HepG2 (cell line): ENCODE measurements around the gene SUOX. TPM values are rescaled to one million over a fixed set of nuclear protein-coding genes. Genes with fewer than 3 reads are reported as not detected.

Experiments
- ATAC-seq: fragments of 200-7000 bp; cut with Tn5 transposase; 3 replicates; pipeline ENCODE4 v1.9.1; 2020; ENCODE audit warnings: mild to moderate bottlenecking, moderate library complexity
- BruUV-seq: library from RNA; stranded (reverse); fragments of 400-500 nt; replicated peaks from 2 replicates; lab custom pipeline; 2021; lab: Mats Ljungman, UMichigan
- CTCF ChIA-PET: fragments of 300-600 bp; formaldehyde crosslinking; extraction: SDS; loops from one replicate; lab custom pipeline; 2021; ENCODE audit warnings: low total read pairs, inconsistent platforms, low intra/inter-chr PET ratio; lab: Yijun Ruan, JAX
- POLR2A ChIA-PET: fragments of 350-600 bp; sonication (Branson Sonifier 250); formaldehyde crosslinking; loops from one replicate; lab custom pipeline; 2020; ENCODE audit warnings: antibody characterized with exemption, inconsistent platforms; lab: Yijun Ruan, JAX
- DNase-seq: peaks from one replicate; pipeline ENCODE4 v3.0.0-alpha.2; 2015; ENCODE audit warnings: low spot score
- FAIRE-seq: peaks from 3 replicates; lab custom pipeline; 2011; peaks lifted over from hg19 to GRCh38; lab: Jason Lieb, UNC
- H2AFZ ChIP-seq: one replicate; pipeline ENCODE4 v1.6.1; 2011; ENCODE audit warnings: low read length, inconsistent platforms
- H3K27ac ChIP-seq: fragments of 300-600 bp; 3 replicates; pipeline ENCODE4 v1.8.0; 2011; ENCODE audit warnings: mixed run types, mild to moderate bottlenecking, mixed read lengths, low read length, inconsistent platforms; ENCODE audit not compliant: insufficient read depth; ENCODE audit errors: extremely low read length
- H3K27me3 ChIP-seq, 2 experiments: fragments of 200-600 bp in 1 of 2; 2 replicates in 1 of 2; 3 replicates in 1 of 2; pipeline versions ENCODE4 v1.6.0 to v1.8.0; 2011; ENCODE audit warnings: low read length in 2 of 2, mild to moderate bottlenecking in 2 of 2, moderate library complexity in 2 of 2, inconsistent platforms in 1 of 2; ENCODE audit not compliant: insufficient read depth in 2 of 2, control insufficient read depth in 1 of 2
- H3K36me3 ChIP-seq, 2 experiments: fragments of 200-600 bp in 1 of 2; replicated peaks in 1 of 2; 2 replicates in 1 of 2; 3 replicates in 1 of 2; pipeline versions ENCODE4 v1.5.1 to v1.8.0; 2011; ENCODE audit warnings: low read length in 2 of 2, inconsistent platforms in 1 of 2; ENCODE audit not compliant: insufficient read depth in 2 of 2, control insufficient read depth in 1 of 2
- H3K4me1 ChIP-seq: 2 replicates; pipeline ENCODE4 v1.5.1; 2012; ENCODE audit warnings: low read length, inconsistent platforms; ENCODE audit not compliant: insufficient read depth
- H3K4me2 ChIP-seq: 2 replicates; pipeline ENCODE4 v1.6.0; 2011; ENCODE audit warnings: low read depth, low read length, inconsistent platforms
- H3K4me3 ChIP-seq, 3 experiments: fragments of 200-600 bp in 1 of 3; sonication (generic), shearing (Covaris generic) in 1 of 3; replicated peaks in 1 of 3; 2 replicates each; pipeline ENCODE4 v1.5.1; 2011 to 2016; ENCODE audit warnings: low read length in 3 of 3, inconsistent platforms in 2 of 3, low read depth in 2 of 3, mild to moderate bottlenecking in 2 of 3, control low read depth in 1 of 3, mixed read lengths in 1 of 3; ENCODE audit not compliant: insufficient read depth in 1 of 3
- H3K79me2 ChIP-seq: one replicate; pipeline ENCODE4 v1.6.1; 2011; ENCODE audit warnings: low read length, inconsistent platforms; ENCODE audit not compliant: insufficient read depth
- H3K9ac ChIP-seq: 2 replicates; pipeline ENCODE4 v1.6.0; 2011; ENCODE audit warnings: mild to moderate bottlenecking, low read depth, low read length, inconsistent platforms; ENCODE audit not compliant: insufficient read depth
- H3K9me3 ChIP-seq: 2 replicates; pipeline ENCODE4 v1.5.1; 2012; ENCODE audit warnings: mild to moderate bottlenecking, low read length
- H4K20me1 ChIP-seq: 2 replicates; pipeline ENCODE4 v1.6.0; 2011; ENCODE audit warnings: inconsistent platforms, mild to moderate bottlenecking, low read length, moderate library complexity; ENCODE audit not compliant: insufficient read depth
- DNMT3B ChIP-seq: conservative IDR thresholded peaks from 2 replicates; pipeline ENCODE4 v1.6.1; 2016; ENCODE audit warnings: missing biosample characterization, control low read depth
- FIP1L1 ChIP-seq: fragments of 200-400 bp; formaldehyde crosslinking; IDR thresholded peaks from 2 replicates; pipeline ENCODE4 v1.6.1; 2018; ENCODE audit warnings: low read depth, mild to moderate bottlenecking, low read length, moderate library complexity, borderline replicate concordance; ENCODE audit not compliant: insufficient read depth
- HDAC6 ChIP-seq: fragments of 200-600 bp; sonication (generic); IDR thresholded peaks from 2 replicates; pipeline ENCODE4 v1.7.0; 2017; ENCODE audit warnings: mild to moderate bottlenecking, antibody characterized with exemption, low read length, low read depth
- HNF4A ChIP-seq: sonication (generic); formaldehyde crosslinking; IDR thresholded peaks from 2 replicates; pipeline ENCODE4 v1.4.0; 2020; ENCODE audit warnings: missing genetic modification reagents
- JDP2 ChIP-seq: sonication (generic); formaldehyde crosslinking; IDR thresholded peaks from 2 replicates; pipeline ENCODE4 v1.8.1; 2022; ENCODE audit warnings: missing genetic modification reagents, borderline replicate concordance
- KDM3A ChIP-seq: IDR thresholded peaks from 2 replicates; pipeline ENCODE4 v1.6.1; 2018; ENCODE audit warnings: low read depth, missing compliant biosample characterization
- NFYB ChIP-seq: sonication (generic); formaldehyde crosslinking; IDR thresholded peaks from 2 replicates; pipeline ENCODE4 v1.4.0; 2020; ENCODE audit warnings: missing genetic modification reagents
- NR2C2 ChIP-seq: sonication (generic); formaldehyde crosslinking; IDR thresholded peaks from 2 replicates; pipeline ENCODE4 v1.4.0; 2020; ENCODE audit warnings: missing genetic modification reagents, mild to moderate bottlenecking, moderate library complexity, borderline replicate concordance
- RARG ChIP-seq: sonication (generic); formaldehyde crosslinking; IDR thresholded peaks from 2 replicates; pipeline ENCODE4 v1.4.0; 2020; ENCODE audit warnings: low read depth, mild to moderate bottlenecking, missing genetic modification reagents
- ZBTB43 ChIP-seq: sonication (generic); formaldehyde crosslinking; conservative IDR thresholded peaks from 2 replicates; pipeline ENCODE4 v1.4.0; 2020; ENCODE audit warnings: missing genetic modification reagents
- ZFP36 ChIP-seq: fragments of 150-350 bp; IDR thresholded peaks from 2 replicates; pipeline ENCODE4 v1.6.1; 2018; ENCODE audit warnings: borderline replicate concordance, low read length, low read depth; ENCODE audit not compliant: partially characterized antibody
- ZFYVE20 ChIP-seq: sonication (generic); formaldehyde crosslinking; IDR thresholded peaks from 2 replicates; pipeline ENCODE4 v1.8.0; 2023; ENCODE audit warnings: low read depth, mild to moderate bottlenecking, moderate library complexity, missing genetic modification reagents, borderline replicate concordance
- ZNF558 ChIP-seq: sonication (generic); formaldehyde crosslinking; IDR thresholded peaks from 2 replicates; pipeline ENCODE4 v1.9.0; 2022; ENCODE audit warnings: mild to moderate bottlenecking, missing genetic modification reagents, borderline replicate concordance
- ZNF776 ChIP-seq: sonication (generic); formaldehyde crosslinking; IDR thresholded peaks from 2 replicates; pipeline ENCODE4 v1.4.0; 2020; ENCODE audit warnings: mild to moderate bottlenecking, missing genetic modification reagents
- ZSCAN25 ChIP-seq: sonication (generic); formaldehyde crosslinking; IDR thresholded peaks from 2 replicates; pipeline ENCODE4 v1.8.0; 2022; ENCODE audit warnings: mild to moderate bottlenecking, missing genetic modification reagents
- WGBS: methylation state at CpG from one replicate; pipeline ENCODE4 v1.1.6; 2017; ENCODE audit warnings: low lambda C conversion rate; 5-methylcytosine and 5-hydroxymethylcytosine counted together
- in situ Hi-C: cut with HindIII; loops from 2 replicates; pipeline ENCODE4 v1.10.0; 2017; ENCODE audit warnings: low pct_unique_long_range_greater_than_20kb; ENCODE audit not compliant: extremely low pct_ligation_motif_present
- intact Hi-C: fragments of 100-400 bp; cut with micrococcal nuclease; formaldehyde crosslinking; loops from one replicate; pipeline ENCODE4 v1.10.0; 2022; ENCODE audit not compliant: unreplicated experiment
- polyA plus RNA-seq, 8 experiments: library from polyadenylated mRNA; depleted of rRNA in 3 of 8; stranded (reverse) in 7 of 8; unstranded in 1 of 8; fragments of >200 nt; fragmentation: Illumina TruSeq in 4 of 8; extraction: Trizol in 4 of 8; gene quantifications; 2 replicates each; pipeline versions ENCODE4 v1.2.1 to v1.2.3, GENCODE V29; 2011 to 2016; ENCODE audit warnings: low read depth in 4 of 8, missing spikeins in 1 of 8, mixed read lengths in 1 of 8; ENCODE audit not compliant: insufficient read depth in 1 of 8
- total RNA-seq, 5 experiments: library from RNA; depleted of rRNA; stranded (reverse); fragments of >200 nt; fragmentation: Illumina TruSeq; extraction: Trizol; gene quantifications; 2 replicates each; pipeline ENCODE4 v1.2.3, GENCODE V29; 2016; ENCODE audit warnings: low read depth in 1 of 5
- TF ChIP-seq, protein P1 (sequence below): sonication (generic); formaldehyde crosslinking; IDR thresholded peaks from 2 replicates; pipeline ENCODE4 v1.5.1; 2020; ENCODE audit warnings: mild to moderate bottlenecking, missing genetic modification reagents, moderate library complexity
- TF ChIP-seq, protein P2 (sequence below): sonication (generic); formaldehyde crosslinking; IDR thresholded peaks from 2 replicates; pipeline ENCODE4 v1.8.1; 2023; ENCODE audit warnings: mild to moderate bottlenecking, missing genetic modification reagents

SUOX gene
- total and polyA plus RNA-seq, 2 of the 13 experiments (the other 11 are each of a cell fraction or from before 2014, with no cell fraction given), result 23.9 to 25.9 TPM

DNA sequence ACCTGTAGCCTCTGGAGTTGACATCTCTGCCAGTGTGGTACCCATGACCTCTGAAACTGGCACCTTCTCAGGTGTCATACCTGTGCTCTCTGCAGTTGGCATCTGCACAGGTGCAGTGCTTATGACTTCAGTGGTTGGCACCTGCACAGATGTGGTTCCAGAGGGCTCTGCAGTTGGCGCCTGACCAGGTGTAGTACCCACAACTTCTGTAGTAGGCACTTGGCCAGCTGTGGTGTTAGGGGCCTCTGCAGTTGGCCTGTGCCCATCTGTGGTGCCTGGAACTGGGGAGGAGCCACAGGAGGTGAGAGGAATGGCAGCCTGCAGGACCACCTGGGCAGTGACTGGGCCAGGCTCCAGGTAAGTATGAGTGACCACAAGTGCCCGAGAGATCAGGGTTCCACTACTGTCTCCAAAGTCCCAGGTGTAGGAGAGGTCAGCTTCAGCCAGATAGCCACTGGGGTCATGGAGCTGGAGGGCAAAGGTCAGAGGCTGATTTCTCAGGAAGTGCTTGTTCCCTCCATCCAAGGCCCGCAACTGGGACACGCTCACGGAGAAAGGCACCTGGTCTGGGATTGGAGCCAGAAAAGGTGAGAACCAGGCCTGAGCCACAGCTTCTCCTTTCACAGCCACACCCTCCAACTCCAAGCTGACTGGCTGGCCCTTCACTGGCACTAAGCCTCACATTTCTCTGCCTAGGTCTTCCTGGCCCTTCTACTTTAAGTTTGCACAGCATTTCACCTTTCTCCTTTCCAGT, 39.8 kb upstream of the SUOX start:
- Histone ChIP-seq H3K27ac (no peak overlapping the region), H3K4me1 (peaks cover 12% of the 10 kb centered on the region), H3K27me3 (no peaks in the 10 kb centered on the region), H2AFZ (no peak overlapping the region), H3K36me3 (no peaks in the 10 kb centered on the region), H3K9me3 (no peaks in the 10 kb centered on the region), H3K4me2 (peak overlapping the region; percentile 37; the same call in 1 of the 2 replicates), H3K9ac (no peak overlapping the region), H3K79me2 (no peaks in the 10 kb centered on the region), H4K20me1 (no peaks in the 10 kb centered on the region), H3K4me3 (no peak overlapping the region; a peak in 1 of 6 replicates)
- DNase-seq (no peak), FAIRE-seq (no peak), ATAC-seq (peak; percentile 15; the same call in 1 of the 3 replicates)
- 26% methylated on average over 3 of the region's 5 CpGs for WGBS
- in situ Hi-C loops (no loop called here), intact Hi-C loops (no loop called here)
- CTCF ChIA-PET, result no interaction called here
- POLR2A ChIA-PET, result interaction anchor here (0.7 to 4.9 kb wide), 2 partner anchors 17 to 27 kb away, joined by 3 to 23 read pairs; partner anchors contain the start of gene RAB5B
- BruUV-seq, result no TSS peak
- TF ChIP-seq RARG (no peak), JDP2 (CRISPR knock-in tag) (no peak), NFYB (CRISPR knock-in tag) (no peak), HDAC6 (no peak), ZSCAN25 (no peak), HNF4A (peak; percentile 28; the same call in 1 of the 2 replicates), ZNF558 (no peak), NR2C2 (CRISPR knock-in tag) (peak; percentile 63), ZFP36 (no peak), ZFYVE20 (CRISPR knock-in tag) (no peak), KDM3A (CRISPR knock-in tag) (no peak), FIP1L1 (no peak), ZNF776 (no peak), ZBTB43 (no peak), DNMT3B (CRISPR knock-in tag) (no peak)
- TF ChIP-seq, protein P1, sequence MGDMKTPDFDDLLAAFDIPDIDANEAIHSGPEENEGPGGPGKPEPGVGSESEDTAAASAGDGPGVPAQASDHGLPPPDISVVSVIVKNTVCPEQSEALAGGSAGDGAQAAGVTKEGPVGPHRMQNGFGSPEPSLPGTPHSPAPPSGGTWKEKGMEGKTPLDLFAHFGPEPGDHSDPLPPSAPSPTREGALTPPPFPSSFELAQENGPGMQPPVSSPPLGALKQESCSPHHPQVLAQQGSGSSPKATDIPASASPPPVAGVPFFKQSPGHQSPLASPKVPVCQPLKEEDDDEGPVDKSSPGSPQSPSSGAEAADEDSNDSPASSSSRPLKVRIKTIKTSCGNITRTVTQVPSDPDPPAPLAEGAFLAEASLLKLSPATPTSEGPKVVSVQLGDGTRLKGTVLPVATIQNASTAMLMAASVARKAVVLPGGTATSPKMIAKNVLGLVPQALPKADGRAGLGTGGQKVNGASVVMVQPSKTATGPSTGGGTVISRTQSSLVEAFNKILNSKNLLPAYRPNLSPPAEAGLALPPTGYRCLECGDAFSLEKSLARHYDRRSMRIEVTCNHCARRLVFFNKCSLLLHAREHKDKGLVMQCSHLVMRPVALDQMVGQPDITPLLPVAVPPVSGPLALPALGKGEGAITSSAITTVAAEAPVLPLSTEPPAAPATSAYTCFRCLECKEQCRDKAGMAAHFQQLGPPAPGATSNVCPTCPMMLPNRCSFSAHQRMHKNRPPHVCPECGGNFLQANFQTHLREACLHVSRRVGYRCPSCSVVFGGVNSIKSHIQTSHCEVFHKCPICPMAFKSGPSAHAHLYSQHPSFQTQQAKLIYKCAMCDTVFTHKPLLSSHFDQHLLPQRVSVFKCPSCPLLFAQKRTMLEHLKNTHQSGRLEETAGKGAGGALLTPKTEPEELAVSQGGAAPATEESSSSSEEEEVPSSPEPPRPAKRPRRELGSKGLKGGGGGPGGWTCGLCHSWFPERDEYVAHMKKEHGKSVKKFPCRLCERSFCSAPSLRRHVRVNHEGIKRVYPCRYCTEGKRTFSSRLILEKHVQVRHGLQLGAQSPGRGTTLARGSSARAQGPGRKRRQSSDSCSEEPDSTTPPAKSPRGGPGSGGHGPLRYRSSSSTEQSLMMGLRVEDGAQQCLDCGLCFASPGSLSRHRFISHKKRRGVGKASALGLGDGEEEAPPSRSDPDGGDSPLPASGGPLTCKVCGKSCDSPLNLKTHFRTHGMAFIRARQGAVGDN (CRISPR knock-in tag), result peak; percentile 22; the same call in 1 of the 2 replicates
- TF ChIP-seq, protein P2, sequence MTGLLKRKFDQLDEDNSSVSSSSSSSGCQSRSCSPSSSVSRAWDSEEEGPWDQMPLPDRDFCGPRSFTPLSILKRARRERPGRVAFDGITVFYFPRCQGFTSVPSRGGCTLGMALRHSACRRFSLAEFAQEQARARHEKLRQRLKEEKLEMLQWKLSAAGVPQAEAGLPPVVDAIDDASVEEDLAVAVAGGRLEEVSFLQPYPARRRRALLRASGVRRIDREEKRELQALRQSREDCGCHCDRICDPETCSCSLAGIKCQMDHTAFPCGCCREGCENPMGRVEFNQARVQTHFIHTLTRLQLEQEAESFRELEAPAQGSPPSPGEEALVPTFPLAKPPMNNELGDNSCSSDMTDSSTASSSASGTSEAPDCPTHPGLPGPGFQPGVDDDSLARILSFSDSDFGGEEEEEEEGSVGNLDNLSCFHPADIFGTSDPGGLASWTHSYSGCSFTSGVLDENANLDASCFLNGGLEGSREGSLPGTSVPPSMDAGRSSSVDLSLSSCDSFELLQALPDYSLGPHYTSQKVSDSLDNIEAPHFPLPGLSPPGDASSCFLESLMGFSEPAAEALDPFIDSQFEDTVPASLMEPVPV (CRISPR knock-in tag), result no peak
